GM06990 (cell line): ENCODE measurements around the gene GNAI2.

ENCODE experiments used
- DNase-seq: peaks from one replicate; pipeline ENCODE4 v3.0.0-alpha.2; 2011; ENCODE audit not compliant: insufficient read length; ENCODE audit errors: extremely low read depth
- H3K27me3 ChIP-seq: replicated peaks from 2 replicates; pipeline ENCODE4 v1.6.0; 2011; ENCODE audit warnings: low read length; ENCODE audit not compliant: control insufficient read depth, insufficient read depth
- H3K36me3 ChIP-seq: 2 replicates; pipeline ENCODE4 v1.5.1; 2011; ENCODE audit warnings: low read length; ENCODE audit not compliant: control insufficient read depth, insufficient read depth
- H3K4me3 ChIP-seq: replicated peaks from 2 replicates; pipeline ENCODE4 v1.5.1; 2011; ENCODE audit warnings: low read depth, mild to moderate bottlenecking, control low read depth, low read length
- TF ChIP-seq, protein P1 (sequence below): IDR thresholded peaks from 2 replicates; pipeline ENCODE4 v1.5.1; 2011; ENCODE audit warnings: low read length, control low read depth, mild to moderate bottlenecking, inconsistent platforms; ENCODE audit not compliant: insufficient read depth, poor library complexity, severe bottlenecking

Gene GNAI2

DNA sequence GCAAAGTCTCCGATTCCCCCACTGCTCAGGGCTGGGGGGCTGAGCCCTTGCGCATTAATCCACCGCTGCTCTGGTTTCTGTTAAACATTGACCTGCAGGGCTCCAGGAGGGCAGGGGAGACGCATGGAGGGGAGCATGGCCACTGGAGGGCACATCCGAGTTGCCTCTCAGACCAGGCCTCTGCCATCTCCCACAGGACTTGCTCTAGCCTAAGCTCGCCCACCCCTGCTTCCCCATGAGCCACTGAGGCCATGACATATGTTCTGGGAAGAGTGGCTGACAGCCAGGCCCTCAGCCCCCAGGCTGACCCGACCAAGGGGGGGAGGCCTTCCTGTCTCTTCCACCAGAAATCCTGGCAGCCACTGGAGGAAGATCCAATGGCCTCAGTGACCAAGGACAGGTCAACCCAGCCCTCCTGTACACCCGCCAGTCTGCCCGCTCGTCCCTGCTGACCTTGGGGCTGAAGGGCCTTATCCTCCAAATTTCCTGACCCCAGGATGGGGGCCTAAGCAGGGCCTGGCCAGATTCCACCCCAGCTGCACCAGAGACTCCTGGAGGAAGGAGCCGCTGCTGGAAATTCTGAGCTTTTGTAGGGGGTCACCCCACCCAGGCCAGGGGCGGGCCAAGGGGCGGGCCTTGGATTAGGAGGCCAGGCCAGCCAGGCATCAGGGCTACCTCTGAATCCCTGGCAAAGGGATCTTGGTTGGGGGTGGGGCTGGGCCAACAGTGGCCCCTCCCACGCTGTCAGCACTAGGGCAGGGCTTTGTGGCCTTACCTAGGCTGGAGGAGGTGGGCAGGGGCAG is 67.2 kb downstream of the GNAI2 start, which contains the start of gene HYAL1:
Gene HYAL1 (minus strand): TSS at position 562 of the 803 bp plus-strand sequence. CDS start 618 bp downstream, outside the sequence.
- no peaks in the 10 kb centered on the region for H3K27me3 ChIP-seq
- no peak for DNase-seq
- TF ChIP-seq, protein P1, sequence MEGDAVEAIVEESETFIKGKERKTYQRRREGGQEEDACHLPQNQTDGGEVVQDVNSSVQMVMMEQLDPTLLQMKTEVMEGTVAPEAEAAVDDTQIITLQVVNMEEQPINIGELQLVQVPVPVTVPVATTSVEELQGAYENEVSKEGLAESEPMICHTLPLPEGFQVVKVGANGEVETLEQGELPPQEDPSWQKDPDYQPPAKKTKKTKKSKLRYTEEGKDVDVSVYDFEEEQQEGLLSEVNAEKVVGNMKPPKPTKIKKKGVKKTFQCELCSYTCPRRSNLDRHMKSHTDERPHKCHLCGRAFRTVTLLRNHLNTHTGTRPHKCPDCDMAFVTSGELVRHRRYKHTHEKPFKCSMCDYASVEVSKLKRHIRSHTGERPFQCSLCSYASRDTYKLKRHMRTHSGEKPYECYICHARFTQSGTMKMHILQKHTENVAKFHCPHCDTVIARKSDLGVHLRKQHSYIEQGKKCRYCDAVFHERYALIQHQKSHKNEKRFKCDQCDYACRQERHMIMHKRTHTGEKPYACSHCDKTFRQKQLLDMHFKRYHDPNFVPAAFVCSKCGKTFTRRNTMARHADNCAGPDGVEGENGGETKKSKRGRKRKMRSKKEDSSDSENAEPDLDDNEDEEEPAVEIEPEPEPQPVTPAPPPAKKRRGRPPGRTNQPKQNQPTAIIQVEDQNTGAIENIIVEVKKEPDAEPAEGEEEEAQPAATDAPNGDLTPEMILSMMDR = no peak
- H3K4me3 ChIP-seq = no peak within 1 kb of the TSS
- H3K36me3 ChIP-seq = no peaks in the 10 kb centered on the region

DNA sequence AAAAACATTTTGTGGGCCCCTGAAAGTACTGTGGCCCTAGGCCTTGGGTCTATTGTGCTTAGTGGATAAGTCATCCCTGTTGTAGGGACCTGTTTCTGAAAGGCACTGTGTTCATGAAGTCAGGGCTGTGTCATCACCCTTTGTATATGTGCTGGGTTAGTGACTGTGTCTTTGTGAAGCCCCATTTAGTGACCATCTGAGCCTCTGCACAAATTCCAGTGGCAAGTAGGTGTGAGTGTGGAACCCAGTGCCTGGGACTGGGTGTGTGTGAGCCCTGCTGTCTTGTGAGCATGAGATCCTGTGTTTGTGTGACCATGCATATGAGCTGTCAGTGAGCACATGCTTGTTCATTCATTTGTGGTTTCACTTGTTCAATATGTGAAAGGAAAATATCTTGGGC is 68.6 kb downstream of the GNAI2 start:
- DNase-seq = no peak
- Histone ChIP-seq H3K36me3 (no peaks in the 10 kb centered on the region), H3K27me3 (no peaks in the 10 kb centered on the region), H3K4me3 (no peak overlapping the region)
- TF ChIP-seq, protein P1 = no peak
